ENCODE measurements around the gene C14orf132.

DNA sequence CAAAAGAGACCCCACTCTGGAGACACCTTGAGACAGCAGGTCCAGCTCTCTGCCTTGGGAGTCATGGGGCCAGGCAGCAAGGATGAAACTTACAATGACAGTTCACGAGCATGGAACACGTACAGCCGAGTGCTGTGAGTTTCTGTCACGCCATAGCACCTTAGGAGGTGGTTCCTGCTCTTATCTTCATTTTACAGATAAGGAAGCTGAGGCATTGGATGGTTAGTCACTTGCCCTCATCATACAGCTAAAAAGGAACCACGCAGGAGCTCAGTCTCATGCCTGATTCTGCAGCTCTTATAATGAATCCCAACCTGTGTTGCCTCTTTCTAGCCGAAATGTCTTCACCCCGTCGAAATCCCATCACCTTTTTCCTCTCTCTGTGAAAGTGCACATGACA lies 39.9 kb downstream of the C14orf132 start:
- TF ChIP-seq, protein P1, sequence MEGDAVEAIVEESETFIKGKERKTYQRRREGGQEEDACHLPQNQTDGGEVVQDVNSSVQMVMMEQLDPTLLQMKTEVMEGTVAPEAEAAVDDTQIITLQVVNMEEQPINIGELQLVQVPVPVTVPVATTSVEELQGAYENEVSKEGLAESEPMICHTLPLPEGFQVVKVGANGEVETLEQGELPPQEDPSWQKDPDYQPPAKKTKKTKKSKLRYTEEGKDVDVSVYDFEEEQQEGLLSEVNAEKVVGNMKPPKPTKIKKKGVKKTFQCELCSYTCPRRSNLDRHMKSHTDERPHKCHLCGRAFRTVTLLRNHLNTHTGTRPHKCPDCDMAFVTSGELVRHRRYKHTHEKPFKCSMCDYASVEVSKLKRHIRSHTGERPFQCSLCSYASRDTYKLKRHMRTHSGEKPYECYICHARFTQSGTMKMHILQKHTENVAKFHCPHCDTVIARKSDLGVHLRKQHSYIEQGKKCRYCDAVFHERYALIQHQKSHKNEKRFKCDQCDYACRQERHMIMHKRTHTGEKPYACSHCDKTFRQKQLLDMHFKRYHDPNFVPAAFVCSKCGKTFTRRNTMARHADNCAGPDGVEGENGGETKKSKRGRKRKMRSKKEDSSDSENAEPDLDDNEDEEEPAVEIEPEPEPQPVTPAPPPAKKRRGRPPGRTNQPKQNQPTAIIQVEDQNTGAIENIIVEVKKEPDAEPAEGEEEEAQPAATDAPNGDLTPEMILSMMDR (IDR thresholded peaks at IDR 0.05): no peak
- no peak for TF ChIP-seq POLR2A (IDR thresholded peaks at IDR 0.05)

Data from esophagus squamous epithelium (tissue), 4 donors.